GM19438 (cell line): ENCODE data around the gene USP6NL.
"Not testable (repeated sequence)": the region's sequence is repeated elsewhere in the genome, so short reads cannot be mapped to it uniquely, and the experiment has no call there.

Experiments used
- ATAC-seq: cut with Tn5 transposase; IDR thresholded peaks from one replicate; pipeline ENCODE4 v1.9.1; 2021; ENCODE audit warnings: low read depth; ENCODE audit not compliant: unreplicated experiment

Gene USP6NL

DNA sequence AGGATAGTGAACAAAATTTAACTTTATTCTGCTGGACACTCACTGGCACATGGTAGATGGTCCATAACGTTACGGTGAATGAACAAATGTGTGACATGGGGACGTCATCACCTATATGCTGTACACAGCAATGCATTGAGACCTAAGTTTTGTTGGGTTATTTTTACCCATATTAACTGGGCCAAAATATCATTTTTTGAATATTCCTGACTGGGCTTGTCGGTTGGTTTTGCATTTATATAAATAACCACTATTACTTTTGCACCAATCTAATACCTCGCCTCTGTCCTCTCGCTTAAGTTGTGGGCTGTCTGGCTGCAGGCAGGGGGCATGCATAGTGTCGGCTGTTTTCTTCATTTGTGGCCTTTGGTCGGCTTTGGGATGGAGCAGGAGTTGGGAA is 161.7 kb downstream of the USP6NL start:
- ATAC-seq: no peak

DNA sequence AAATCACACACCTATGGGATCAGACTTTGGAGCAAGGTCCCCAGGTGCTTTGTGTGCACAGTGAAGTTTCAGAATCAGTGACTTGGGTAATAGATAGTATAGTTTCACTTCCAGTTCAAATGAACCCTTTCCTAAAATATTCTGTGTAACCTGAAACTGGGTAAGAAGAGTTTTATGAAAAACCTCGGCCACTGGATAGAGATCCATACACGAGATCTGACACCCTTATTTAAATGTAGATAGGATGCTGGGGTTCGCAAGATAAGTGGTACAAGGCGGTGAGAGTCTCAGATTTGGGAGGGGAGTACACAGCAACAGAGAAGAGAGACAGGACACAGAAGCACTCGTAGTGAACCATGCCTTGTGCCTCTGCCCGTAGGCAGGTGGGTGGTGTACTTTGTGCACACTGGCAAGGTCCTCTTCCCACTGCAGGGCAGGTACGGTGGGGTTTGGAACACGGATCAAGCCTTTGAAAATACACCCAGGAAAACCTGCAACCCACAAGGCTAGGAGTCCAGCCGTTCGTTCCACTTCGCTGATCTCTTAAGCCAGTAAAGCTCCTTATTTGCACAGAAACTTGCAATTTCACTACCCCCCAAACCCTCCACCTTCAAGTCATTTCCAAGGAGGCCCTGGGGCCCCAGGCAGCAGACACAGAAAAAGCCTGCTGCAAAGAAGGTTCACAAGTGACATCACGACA is 162.8 kb downstream of the USP6NL start:
- ATAC-seq: peak; percentile 89

DNA sequence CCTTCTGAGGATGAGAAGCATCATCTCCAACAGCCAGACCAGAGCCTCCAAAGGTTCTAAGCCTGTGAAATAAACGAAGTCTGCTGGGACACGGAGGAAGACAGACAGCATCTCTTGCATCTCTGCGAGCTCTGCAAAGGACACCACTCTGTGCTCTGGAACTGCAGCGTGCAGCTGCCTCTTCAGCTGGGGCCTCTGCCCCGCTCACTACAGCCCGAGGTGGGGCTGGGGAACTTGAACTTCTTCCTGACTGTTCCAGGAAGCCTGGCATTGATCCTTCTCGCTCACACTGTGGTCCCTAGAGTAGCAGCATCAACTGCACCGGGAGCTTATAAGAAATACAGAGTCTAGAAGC is 163.3 kb downstream of the USP6NL start:
- ATAC-seq: peak; percentile 48

DNA sequence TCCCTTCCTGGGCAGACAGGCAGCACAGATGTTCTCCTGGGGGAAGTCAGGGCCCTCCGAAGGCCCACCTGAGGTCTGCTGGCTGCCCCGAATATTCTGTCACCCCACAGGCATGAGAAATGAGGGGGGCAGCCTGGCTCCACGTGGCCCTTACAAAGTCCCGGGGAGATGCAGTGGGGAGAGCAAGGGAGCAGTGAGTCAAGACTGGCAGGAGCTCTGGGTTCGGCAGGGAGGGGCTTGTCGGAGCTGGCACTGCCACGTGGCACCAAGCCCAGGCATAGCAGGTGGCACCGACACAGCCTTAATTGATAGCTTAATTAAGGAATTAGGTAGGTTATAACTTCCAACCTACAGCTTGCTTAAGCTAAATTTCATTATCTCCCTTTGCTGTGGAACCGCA is 163.9 kb downstream of the USP6NL start:
- ATAC-seq: no peak

DNA sequence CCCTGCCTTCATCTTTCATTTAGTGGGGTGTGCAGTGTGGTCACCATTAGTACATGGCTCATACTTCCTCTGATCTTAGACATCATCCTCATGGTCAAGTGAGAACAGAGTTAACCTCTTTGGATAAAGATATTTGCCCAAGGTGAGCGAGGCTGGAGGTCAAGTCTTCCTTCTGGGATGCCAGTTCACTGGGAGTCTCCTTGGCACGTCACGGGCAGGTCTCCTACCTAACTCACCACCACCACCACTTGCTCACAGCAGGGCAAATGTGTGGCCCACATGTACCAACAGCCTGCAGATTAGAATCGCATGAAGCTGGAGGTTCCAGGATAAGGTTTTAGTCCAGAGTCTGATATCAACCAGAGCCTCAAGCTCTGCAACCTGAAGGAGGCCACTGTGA is 164.6 kb downstream of the USP6NL start:
- ATAC-seq: no peak

DNA sequence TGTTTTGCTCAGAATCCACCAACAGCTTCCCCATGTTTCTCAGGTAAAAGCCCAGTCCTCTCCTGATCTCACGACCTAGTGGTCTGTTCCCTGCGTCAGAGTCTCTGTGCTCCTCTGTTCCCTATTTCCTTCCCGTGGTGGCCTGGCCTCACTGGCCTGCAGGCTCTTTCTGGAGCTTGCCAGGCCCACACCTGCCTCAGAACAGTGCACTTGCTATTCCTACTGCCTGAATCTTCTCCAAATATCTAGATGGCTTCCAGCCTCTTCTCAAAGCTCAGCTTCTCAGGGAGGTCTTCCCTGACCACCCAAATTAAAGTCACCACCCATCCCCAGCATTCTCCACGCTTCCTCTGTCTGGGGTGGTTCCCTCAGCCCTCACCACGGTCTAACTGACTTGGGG is 165.3 kb downstream of the USP6NL start:
- ATAC-seq: no peak

DNA sequence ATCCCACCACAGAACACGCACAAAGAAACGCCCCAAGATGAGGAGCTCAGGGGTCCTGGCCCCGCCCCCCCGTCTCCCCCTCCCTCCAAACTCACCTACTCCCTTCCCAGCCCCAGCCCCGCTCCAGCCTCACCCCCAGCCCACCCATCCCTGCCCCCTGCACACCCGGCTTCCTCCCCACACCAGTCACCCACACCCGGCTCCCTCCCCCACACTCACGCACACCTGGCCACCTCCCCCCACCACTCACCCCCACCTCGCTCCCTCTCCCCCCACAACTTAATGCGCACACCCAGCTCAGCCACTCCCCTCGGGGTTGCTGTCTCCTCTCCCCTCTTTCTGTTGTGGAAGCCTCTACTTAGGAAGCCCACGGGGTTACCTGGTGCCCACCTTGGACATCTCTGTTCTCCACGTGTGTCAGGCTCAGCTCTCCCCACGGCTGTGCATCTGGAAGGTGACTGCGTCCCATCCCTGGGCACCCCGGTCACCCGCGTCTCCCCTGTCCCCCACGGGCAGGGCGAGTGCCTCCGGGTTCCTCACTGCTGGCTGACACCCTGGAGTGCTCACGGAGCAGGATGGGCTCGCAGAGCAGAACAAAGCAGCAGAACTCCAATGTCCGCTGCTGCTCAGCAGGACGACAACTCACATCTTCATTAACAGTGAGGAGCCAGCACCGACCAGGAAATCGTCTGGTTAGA is 166.8 kb downstream of the USP6NL start:
- no peak for ATAC-seq

DNA sequence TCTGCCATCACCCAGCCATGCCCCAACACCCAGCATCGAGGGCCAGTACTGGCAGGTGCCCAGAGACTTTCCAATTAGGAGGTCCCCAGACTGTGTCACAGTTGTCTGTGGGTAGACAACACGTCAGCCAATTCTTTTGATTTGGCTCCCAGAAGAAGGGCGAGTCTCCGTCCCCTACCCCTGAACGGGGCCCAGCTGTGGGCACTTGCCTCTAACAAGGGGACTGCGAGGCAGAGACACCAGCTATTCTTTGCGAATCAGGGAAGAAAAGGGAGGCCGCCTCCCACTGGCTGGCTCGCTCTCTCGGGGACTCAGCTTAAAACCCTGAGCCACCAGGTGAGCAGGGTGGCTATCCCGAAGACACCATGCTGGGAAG is 167.3 kb downstream of the USP6NL start:
- no peak for ATAC-seq

DNA sequence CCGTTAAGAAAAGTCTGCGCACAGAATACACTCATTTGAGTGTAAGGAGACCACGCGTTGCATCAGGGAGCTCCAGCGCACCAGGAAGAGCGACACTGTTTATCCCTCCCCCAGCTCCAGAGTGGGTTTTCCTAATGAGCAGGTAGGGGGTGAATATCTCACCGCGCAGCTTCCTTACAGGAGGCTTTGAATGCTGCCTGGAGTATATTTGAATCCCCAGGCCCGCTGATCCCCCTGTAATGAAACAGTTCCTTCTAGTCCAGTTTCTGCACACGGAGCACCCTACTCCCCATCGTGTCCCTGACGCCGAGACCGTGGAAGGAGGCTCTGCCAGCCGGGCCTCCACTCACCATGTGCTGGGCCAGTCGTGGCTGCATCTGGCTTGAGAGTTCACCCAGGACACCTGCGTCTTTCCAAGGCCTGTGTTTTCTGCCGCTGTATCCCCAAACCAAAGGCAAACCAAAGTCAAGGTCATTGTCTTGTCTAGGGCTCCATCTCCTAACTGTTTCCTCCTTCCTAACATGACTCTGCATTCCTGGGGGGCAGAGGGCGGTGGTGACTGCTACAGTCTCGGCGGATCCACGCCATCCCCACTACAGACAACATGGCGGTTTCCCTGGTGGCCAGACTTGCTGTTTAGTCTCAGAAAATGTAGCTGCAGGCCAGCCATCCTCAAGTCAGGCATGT is 167.8 kb downstream of the USP6NL start:
- no peak for ATAC-seq

DNA sequence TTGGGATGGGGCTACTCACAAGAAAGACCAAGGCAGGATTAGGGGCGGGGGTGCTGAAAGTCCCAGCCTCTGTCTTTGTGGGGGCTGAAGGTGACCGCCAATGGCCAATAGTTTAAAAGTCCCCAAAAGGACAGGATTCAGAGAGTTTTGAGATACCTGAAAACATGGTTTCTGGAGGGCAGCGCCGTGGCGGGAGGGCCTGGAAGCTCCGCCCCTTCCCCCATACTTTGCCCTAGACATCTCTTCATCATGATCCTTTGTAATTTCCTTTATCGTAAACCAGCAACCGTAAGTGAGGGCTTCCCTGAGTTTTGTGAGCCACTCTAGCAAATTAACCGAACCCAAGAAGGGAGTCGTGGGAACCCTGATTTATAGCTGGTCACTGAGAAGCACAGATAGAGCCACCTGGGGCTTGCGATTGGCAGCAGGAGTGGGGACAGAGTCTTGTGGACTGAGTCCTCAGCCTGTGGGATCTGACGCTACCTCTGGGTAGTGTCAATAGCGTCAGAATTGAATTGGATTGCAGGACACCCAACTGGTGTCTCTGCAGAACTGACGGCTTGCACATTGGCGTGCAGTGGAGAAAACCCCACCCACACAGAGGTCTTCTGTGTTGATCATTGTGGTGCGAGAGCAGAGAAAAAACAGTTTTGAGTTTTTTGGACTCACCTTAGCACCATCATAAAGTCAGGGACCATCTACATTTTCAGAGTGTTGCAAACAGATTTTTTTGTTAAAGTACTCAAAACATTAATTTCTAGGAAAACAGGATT is 169.3 kb downstream of the USP6NL start:
- ATAC-seq: no peak

DNA sequence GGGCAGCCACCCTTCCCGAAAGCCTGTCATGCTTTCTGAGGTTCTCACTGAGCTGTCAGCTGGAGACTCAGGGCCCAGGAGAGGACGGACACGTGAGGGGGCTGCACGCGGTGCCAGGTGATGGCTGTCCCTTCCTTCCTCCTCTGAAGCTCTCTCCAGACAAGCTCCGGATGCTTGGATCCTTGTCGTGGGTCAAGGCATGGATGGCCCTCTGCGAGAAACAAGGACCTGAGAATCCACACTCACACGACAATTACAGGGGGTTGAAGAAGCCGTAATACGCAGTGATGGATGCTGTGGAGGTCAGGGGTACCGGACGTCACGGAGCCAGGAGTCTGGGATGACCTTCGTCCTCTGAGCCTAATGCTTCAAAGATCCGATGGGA is 170.3 kb downstream of the USP6NL start:
- ATAC-seq: no peak

DNA sequence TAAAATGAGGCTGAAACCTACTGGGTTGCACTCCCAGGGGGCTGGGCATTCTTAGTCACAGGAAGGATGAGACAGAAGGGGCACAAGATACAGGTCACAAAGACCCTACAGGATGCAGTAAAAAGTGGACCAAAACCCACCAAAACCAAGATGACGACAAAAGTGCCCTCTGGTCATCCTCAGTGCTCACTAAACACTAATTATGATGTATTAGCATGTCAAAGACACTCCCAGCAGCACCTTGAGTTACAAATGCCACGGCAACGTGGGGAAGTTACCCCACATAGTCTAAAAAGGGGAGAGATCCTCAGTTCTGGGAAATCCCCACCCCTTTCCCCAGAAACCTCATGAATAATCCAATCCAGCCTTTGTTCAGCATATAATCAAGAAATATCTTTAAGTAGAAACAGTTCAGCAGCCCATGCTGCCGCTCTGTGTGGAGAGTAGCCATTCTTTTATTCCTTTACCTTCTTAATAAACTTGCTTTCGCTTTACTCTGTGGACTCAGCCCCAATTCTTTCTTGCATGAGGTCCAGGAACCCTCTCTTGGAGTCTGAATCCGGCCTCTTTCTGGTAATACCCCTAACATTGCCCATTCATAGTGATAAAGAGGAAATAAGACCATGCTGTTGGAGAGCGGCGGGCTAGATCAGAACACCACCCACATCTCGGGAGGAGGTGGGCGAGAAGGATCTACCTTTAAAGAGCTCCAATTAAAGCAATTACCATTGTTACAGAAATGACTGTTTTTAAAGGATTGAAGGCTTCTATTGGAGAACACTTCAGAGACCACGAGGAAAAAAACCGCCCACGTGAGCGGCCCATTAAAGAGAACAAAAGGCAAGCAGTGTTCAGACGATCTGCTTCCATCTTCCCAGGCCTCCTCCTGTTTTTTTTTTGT is 170.9 kb downstream of the USP6NL start:
- no peak for ATAC-seq

DNA sequence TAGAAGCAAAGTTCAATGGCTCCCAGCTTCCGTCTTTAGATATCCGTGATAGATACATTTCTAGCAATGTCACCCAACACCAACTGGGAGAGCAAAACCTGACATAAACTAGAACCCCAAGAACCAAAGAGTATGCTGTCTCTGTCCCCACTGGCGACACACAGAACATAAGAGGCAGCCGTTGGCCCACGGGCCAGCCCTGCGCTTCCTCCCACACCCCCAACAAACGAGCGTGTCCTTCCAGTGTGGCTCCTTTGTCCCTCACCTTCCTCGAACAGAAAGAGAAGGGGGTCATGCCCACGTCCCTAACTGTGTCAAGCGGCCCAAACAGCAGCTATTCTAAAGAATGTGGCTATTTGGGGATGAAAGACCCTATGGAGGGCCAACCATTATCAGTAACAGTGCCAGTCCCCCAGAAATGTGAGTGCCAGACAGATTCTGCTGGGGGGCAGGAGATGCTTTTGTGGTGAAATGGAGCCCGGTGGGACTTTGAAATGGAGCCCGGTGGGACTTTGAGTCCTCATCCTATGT is 171.9 kb downstream of the USP6NL start:
- no peak for ATAC-seq

DNA sequence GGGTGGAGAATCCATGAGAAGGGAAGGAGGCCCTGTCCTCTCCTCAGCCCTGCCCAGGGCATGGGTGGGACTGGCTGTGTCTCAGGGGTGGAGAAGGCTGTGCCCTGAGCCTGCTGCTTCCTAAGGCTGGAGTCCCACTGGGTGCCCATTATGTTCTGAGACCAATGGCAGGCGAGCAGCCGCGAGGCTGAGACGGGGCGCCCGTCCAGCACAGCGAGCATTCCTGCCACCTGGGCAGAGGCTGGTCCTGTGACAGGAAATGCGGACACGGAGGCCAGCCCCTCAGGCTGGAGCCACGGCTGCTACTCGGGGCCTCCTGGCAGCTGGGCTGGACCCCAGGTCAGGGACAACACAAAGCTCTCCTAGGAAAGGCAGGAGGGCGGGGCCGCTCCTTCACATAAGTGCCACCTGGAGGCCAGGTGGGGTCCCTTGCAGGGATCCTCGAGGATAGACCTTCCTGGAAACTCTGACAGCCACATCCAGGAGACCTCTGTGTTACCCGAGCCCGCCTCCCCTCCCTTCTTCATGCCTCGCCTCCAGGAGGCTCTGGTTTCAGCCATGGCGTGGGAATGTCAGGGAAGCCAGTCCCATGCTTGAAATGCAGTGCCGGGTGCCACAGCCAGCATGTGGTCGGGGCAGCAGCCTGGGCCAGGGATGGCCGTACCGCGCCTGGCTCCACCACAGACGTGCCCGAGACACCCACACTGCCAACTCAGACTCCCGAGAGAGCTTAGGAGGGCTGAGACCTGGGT is 173.9 kb downstream of the USP6NL start:
- ATAC-seq: no peak

DNA sequence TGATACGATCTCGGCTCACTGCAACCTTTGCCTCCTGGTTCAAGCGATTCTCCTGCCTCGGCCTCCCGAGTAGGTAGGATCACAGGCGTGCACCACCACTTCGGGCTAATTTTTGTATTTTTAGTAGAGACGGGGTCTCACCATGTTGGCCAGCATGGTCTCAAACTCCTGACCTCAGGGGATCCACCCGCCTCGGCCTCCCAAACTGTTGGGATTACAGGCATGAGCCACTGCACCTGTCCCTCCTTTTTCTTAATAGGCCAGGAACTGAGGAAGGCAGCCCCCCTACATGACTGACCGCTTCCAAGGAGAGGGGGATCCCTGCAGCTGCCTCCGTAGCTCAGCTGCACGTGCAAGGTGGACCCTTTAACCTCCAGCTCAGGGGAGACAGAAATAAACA is 175.0 kb downstream of the USP6NL start:
- not testable (repeated sequence) for ATAC-seq

DNA sequence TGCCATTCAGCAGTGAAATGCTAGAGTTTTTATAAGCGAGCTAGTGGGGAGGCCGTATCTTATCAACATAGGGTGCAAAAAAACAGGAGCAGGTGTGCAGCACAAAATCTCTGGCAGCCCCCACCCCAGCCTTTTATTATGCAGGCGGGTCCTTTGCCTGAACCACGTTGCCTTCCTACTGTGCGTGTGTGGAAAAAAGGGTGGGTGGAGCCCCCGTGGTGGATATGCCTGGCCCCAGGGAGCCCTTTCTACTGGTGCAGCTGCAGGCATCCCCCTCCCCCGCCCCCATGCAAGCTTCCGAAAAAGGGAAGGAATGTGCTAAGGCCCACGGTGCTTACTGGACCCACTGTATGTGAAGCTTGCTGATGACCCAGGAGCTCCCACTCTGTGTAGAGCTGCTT is 175.9 kb downstream of the USP6NL start:
- no peak for ATAC-seq

DNA sequence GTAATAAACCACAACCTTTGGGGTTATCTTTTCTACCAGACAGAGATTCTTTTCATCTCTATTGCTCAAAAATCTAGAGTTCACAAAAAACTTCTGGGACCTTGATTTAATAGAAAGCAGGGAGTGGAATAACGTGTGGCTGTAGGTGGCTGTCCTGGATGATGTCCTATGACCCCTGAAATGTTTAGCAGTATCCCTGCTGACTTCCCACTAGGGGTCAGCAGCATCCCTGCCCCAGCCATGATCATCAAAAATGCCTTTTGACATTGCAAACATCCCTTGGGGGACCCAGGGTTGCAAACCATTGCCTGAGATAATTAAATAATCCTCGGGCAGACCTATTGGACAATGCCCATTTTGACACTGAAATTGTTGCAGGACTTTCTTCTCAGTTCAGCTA is 177.1 kb downstream of the USP6NL start:
- no peak for ATAC-seq

DNA sequence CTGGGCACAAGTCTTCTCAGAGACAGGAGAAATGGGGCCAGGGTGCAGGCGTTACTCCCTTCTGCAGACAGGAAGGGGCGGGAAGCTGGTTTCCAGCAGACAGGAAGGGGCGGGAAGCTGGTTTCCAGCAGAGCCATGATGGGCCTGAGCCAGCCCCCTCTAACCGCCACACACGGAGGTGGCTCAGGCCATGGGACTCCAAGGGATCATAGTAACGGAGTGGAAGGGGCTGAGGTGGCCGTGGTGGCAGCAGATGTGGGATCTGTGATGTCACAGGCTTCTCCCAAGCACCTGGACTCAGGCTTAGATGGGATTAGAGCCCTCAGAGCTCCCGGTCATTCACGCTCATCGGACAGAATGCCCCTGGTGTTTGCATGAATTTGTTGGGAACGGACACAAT is 177.8 kb downstream of the USP6NL start:
- ATAC-seq: no peak

DNA sequence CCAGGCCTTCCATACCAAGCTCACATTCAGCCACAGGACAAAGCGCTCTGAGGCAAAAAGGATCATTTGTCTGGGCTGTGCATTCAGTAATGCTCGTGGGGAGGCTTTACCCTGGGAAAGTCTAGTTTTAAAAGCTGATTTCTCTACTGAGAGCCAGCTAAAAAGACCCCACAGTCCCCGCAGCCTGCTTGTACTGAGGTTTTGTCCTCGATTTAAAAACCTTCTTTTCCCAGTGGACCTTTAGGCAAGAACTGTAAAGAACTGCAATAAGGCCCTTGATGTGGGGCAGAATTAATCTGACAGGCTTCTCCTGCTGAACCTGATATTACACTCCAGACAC is 180.3 kb downstream of the USP6NL start:
- no peak for ATAC-seq
